ENCODE results near the gene CEACAM18.

Gene CEACAM18

GRCh38 chr19:51476164-51476563, 2.2 kb upstream of the CEACAM18 start:
- no peaks in the 10 kb centered on the region for H3K4me1 ChIP-seq (ENCODE audit: insufficient read depth, low read length)
- WGBS, result 91% methylated on average over 3 of the region's 3 CpGs
- no peak overlapping the region for H3K9ac ChIP-seq (ENCODE audit: low read depth, low read length)
- H3K27me3 ChIP-seq (ENCODE audit: insufficient read depth, low read length), result peaks cover 11% of the 10 kb centered on the region; the same call in 1 of the 2 replicates
- no peaks in the 10 kb centered on the region for H3K36me3 ChIP-seq (ENCODE audit: insufficient read depth, low read length)
- H3K9me3 ChIP-seq (ENCODE audit: insufficient read depth, low read depth, low read length), result no peaks in the 10 kb centered on the region
- no peak overlapping the region for H3K27ac ChIP-seq (ENCODE audit: low read depth, low read length)
- H3K4me3 ChIP-seq (ENCODE audit: low read length), result no peak overlapping the region

- H3K27me3 ChIP-seq (ENCODE audit: insufficient read depth, low read length), result peaks cover 11% of the 10 kb centered on the region; the same call in 1 of the 2 replicates
- 71% methylated on average over 5 of the region's 5 CpGs for WGBS
Measured at GRCh38 chr19:51477344-51477743, 995 bp upstream of the CEACAM18 start.

GRCh38 chr19:51479531-51480331, 1.4 kb downstream of the CEACAM18 start:
- WGBS, result 75% methylated on average over 12 of the region's 12 CpGs

More at GRCh38 chr19:51477344-51477743, 995 bp upstream of the CEACAM18 start:
- Histone ChIP-seq H3K36me3 (ENCODE audit: insufficient read depth, low read length) (no peaks in the 10 kb centered on the region), H3K4me3 (ENCODE audit: low read length) (no peak overlapping the region), H3K9me3 (ENCODE audit: insufficient read depth, low read depth, low read length) (no peaks in the 10 kb centered on the region), H3K4me1 (ENCODE audit: insufficient read depth, low read length) (no peaks in the 10 kb centered on the region), H3K27ac (ENCODE audit: low read depth, low read length) (no peak overlapping the region), H3K9ac (ENCODE audit: low read depth, low read length) (no peak overlapping the region)

GRCh38 chr19:51480590-51480989, 2.3 kb downstream of the CEACAM18 start:
- Histone ChIP-seq H3K27ac (ENCODE audit: low read depth, low read length) (no peak overlapping the region), H3K27me3 (ENCODE audit: insufficient read depth, low read length) (0 out of 2 replicates have a peak, but pooled peaks cover 3% of the 10 kb centered on the region), H3K36me3 (ENCODE audit: insufficient read depth, low read length) (no peaks in the 10 kb centered on the region), H3K4me1 (ENCODE audit: insufficient read depth, low read length) (no peaks in the 10 kb centered on the region), H3K9ac (ENCODE audit: low read depth, low read length) (no peak overlapping the region), H3K9me3 (ENCODE audit: insufficient read depth, low read depth, low read length) (no peaks in the 10 kb centered on the region; the same call in 1 of the 2 replicates), H3K4me3 (ENCODE audit: low read length) (no peak overlapping the region)
- WGBS, result 42% methylated on average over 8 of the region's 8 CpGs

More at GRCh38 chr19:51479531-51480331, 1.4 kb downstream of the CEACAM18 start:
- H3K9ac ChIP-seq (ENCODE audit: low read depth, low read length), result no peak overlapping the region
- H3K9me3 ChIP-seq (ENCODE audit: insufficient read depth, low read depth, low read length), result no peaks in the 10 kb centered on the region
- no peak overlapping the region for H3K4me3 ChIP-seq (ENCODE audit: low read length)
- peaks cover 6% of the 10 kb centered on the region; the same call in 1 of the 2 replicates for H3K27me3 ChIP-seq (ENCODE audit: insufficient read depth, low read length)
- H3K36me3 ChIP-seq (ENCODE audit: insufficient read depth, low read length), result no peaks in the 10 kb centered on the region
- no peak overlapping the region for H3K27ac ChIP-seq (ENCODE audit: low read depth, low read length)
- H3K4me1 ChIP-seq (ENCODE audit: insufficient read depth, low read length), result no peaks in the 10 kb centered on the region

GRCh38 chr19:51485960-51486660, 7.8 kb downstream of the CEACAM18 start:
- Histone ChIP-seq H3K9me3 (ENCODE audit: insufficient read depth, low read depth, low read length) (peaks cover 6% of the 10 kb centered on the region), H3K4me1 (ENCODE audit: insufficient read depth, low read length) (no peaks in the 10 kb centered on the region), H3K27ac (ENCODE audit: low read depth, low read length) (no peak overlapping the region), H3K9ac (ENCODE audit: low read depth, low read length) (no peak overlapping the region), H3K27me3 (ENCODE audit: insufficient read depth, low read length) (no peaks in the 10 kb centered on the region), H3K36me3 (ENCODE audit: insufficient read depth, low read length) (no peaks in the 10 kb centered on the region), H3K4me3 (ENCODE audit: low read length) (no peak overlapping the region)
- 76% methylated on average over 5 of the region's 5 CpGs for WGBS

- Histone ChIP-seq H3K27ac (ENCODE audit: low read depth, low read length) (no peak overlapping the region), H3K36me3 (ENCODE audit: insufficient read depth, low read length) (no peaks in the 10 kb centered on the region), H3K27me3 (ENCODE audit: insufficient read depth, low read length) (no peaks in the 10 kb centered on the region), H3K4me1 (ENCODE audit: insufficient read depth, low read length) (no peaks in the 10 kb centered on the region), H3K9me3 (ENCODE audit: insufficient read depth, low read depth, low read length) (peaks cover 6% of the 10 kb centered on the region), H3K9ac (ENCODE audit: low read depth, low read length) (no peak overlapping the region), H3K4me3 (ENCODE audit: low read length) (no peak overlapping the region)
- 81% methylated on average over 3 of the region's 3 CpGs for WGBS
Measured at GRCh38 chr19:51488491-51488890, 10.2 kb downstream of the CEACAM18 start.

- peaks cover 6% of the 10 kb centered on the region for H3K9me3 ChIP-seq (ENCODE audit: insufficient read depth, low read depth, low read length)
- H3K36me3 ChIP-seq (ENCODE audit: insufficient read depth, low read length), result no peaks in the 10 kb centered on the region
- H3K9ac ChIP-seq (ENCODE audit: low read depth, low read length), result no peak overlapping the region
- no peaks in the 10 kb centered on the region for H3K4me1 ChIP-seq (ENCODE audit: insufficient read depth, low read length)
- no peak overlapping the region for H3K27ac ChIP-seq (ENCODE audit: low read depth, low read length)
- 45% methylated on average over 2 of the region's 2 CpGs for WGBS
- H3K4me3 ChIP-seq (ENCODE audit: low read length), result no peak overlapping the region
- H3K27me3 ChIP-seq (ENCODE audit: insufficient read depth, low read length), result no peaks in the 10 kb centered on the region
Measured at GRCh38 chr19:51489113-51489512, 10.8 kb downstream of the CEACAM18 start.

GRCh38 chr19:51490676-51491075, 12.3 kb downstream of the CEACAM18 start:
- no peak overlapping the region for H3K4me3 ChIP-seq (ENCODE audit: low read length)
- 71% methylated on average over 14 of the region's 14 CpGs for WGBS
- peaks cover 5% of the 10 kb centered on the region for H3K9me3 ChIP-seq (ENCODE audit: insufficient read depth, low read depth, low read length)
- H3K9ac ChIP-seq (ENCODE audit: low read depth, low read length), result no peak overlapping the region
- H3K27me3 ChIP-seq (ENCODE audit: insufficient read depth, low read length), result no peaks in the 10 kb centered on the region
- H3K27ac ChIP-seq (ENCODE audit: low read depth, low read length), result no peak overlapping the region
- no peaks in the 10 kb centered on the region for H3K4me1 ChIP-seq (ENCODE audit: insufficient read depth, low read length)
- H3K36me3 ChIP-seq (ENCODE audit: insufficient read depth, low read length), result no peaks in the 10 kb centered on the region

GRCh38 chr19:51491586-51491985, 13.2 kb downstream of the CEACAM18 start:
- WGBS, result 82% methylated on average over 7 of the region's 7 CpGs
- H3K9ac ChIP-seq (ENCODE audit: low read depth, low read length), result no peak overlapping the region
- H3K9me3 ChIP-seq (ENCODE audit: insufficient read depth, low read depth, low read length), result no peaks in the 10 kb centered on the region
- H3K36me3 ChIP-seq (ENCODE audit: insufficient read depth, low read length), result no peaks in the 10 kb centered on the region
- no peaks in the 10 kb centered on the region for H3K27me3 ChIP-seq (ENCODE audit: insufficient read depth, low read length)
- H3K4me3 ChIP-seq (ENCODE audit: low read length), result no peak overlapping the region
- no peak overlapping the region for H3K27ac ChIP-seq (ENCODE audit: low read depth, low read length)
- H3K4me1 ChIP-seq (ENCODE audit: insufficient read depth, low read length), result no peaks in the 10 kb centered on the region

GRCh38 chr19:51493776-51494175, 15.4 kb downstream of the CEACAM18 start:
- H3K4me3 ChIP-seq (ENCODE audit: low read length), result no peak overlapping the region
- no peaks in the 10 kb centered on the region for H3K27me3 ChIP-seq (ENCODE audit: insufficient read depth, low read length)
- no peaks in the 10 kb centered on the region for H3K4me1 ChIP-seq (ENCODE audit: insufficient read depth, low read length)
- no peaks in the 10 kb centered on the region for H3K9me3 ChIP-seq (ENCODE audit: insufficient read depth, low read depth, low read length)
- no peak overlapping the region for H3K27ac ChIP-seq (ENCODE audit: low read depth, low read length)
- no peak overlapping the region for H3K9ac ChIP-seq (ENCODE audit: low read depth, low read length)
- H3K36me3 ChIP-seq (ENCODE audit: insufficient read depth, low read length), result no peaks in the 10 kb centered on the region
- 41% methylated on average over 2 of the region's 2 CpGs for WGBS

- Histone ChIP-seq H3K27me3 (ENCODE audit: insufficient read depth, low read length) (no peaks in the 10 kb centered on the region; the same call in 1 of the 2 replicates), H3K9me3 (ENCODE audit: insufficient read depth, low read depth, low read length) (no peaks in the 10 kb centered on the region), H3K4me1 (ENCODE audit: insufficient read depth, low read length) (no peaks in the 10 kb centered on the region), H3K9ac (ENCODE audit: low read depth, low read length) (no peak overlapping the region), H3K36me3 (ENCODE audit: insufficient read depth, low read length) (no peaks in the 10 kb centered on the region), H3K27ac (ENCODE audit: low read depth, low read length) (no peak overlapping the region), H3K4me3 (ENCODE audit: low read length) (no peak overlapping the region)
- WGBS, result 21% methylated on average over 2 of the region's 3 CpGs
Measured at GRCh38 chr19:51497666-51498065, 19.3 kb downstream of the CEACAM18 start.

Data from HUES64 (cell line).